Mammary epithelial cell (primary cell): ENCODE results near the gene PLP2.

ENCODE experiments used
- CTCF ChIP-seq, 2 donors: IDR thresholded peaks in 1 of 2; conservative IDR thresholded peaks in 1 of 2; 2 replicates each; pipeline ENCODE4 v1.5.1; 2011 to 2012; ENCODE audit warnings: inconsistent platforms in 2 of 2, low read length in 2 of 2, mild to moderate bottlenecking in 2 of 2, control low read depth in 1 of 2, low read depth in 1 of 2; ENCODE audit not compliant: insufficient read depth in 1 of 2; ENCODE audit errors: extremely low read depth in 1 of 2
- EZH2 ChIP-seq: IDR thresholded peaks from 2 replicates; pipeline ENCODE4 v1.6.1; 2012; ENCODE audit warnings: low read length, inconsistent platforms, borderline replicate concordance

- TF ChIP-seq CTCF (conservative IDR thresholded peaks at IDR 0.05 in 1 of 2, IDR thresholded peaks at IDR 0.05 in 1 of 2; ENCODE audit: extremely low read depth in 1 of 2, insufficient read depth in 1 of 2, low read depth in 1 of 2, low read length in 2 of 2) (no peak), EZH2 (no peak)
Measured at GRCh38 chrX:49221868-49222267, 50.2 kb downstream of the PLP2 start.
